Measurements from ENCODE around the gene CD47. TPM values are rescaled to one million over a fixed set of nuclear protein-coding genes. Genes with fewer than 3 reads are reported as not detected.

CD47 gene
- total RNA-seq, 1 experiment from 2014 or later: 76.9 TPM

DNA sequence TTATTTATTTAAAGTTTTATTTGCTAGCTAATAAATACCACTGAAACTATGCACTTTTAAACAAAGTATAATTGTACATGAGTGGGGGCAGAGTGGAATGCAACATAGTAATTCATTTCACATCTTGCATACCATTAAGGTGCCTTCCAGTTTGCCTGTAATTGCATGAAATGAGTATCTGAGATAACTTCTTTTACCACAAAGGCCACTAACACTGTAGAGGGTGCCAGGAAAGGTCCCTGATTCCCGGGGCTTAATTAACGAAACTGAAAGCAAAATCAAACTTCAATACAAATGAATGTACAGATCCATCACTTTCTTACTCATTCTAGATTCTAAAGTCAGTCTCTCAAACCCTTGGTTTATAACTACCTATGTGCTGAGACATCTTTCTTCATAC is 2.1 kb downstream of the CD47 start:
- CTCF ChIA-PET: interaction anchor here (0.5 kb wide), 1 partner anchor 14 kb away, joined by 6 read pairs; no protein-coding TSS in a partner anchor
- Histone ChIP-seq H3K9me3 (ENCODE audit: insufficient read depth, low read depth) (no peaks in the 10 kb centered on the region), H3K4me3 (peak overlapping the region; percentile 93), H3K4me2 (peak overlapping the region; percentile 96), H3K79me2 (ENCODE audit: low read depth) (peaks cover 34% of the 10 kb centered on the region), H2AFZ (peak overlapping the region; percentile 13), H3F3A (ENCODE audit: insufficient read depth, low read depth) (peaks cover 10% of the 10 kb centered on the region), H4K20me1 (ENCODE audit: insufficient read depth) (no peaks in the 10 kb centered on the region), H3K4me1 (replicated peaks; ENCODE audit: insufficient read depth) (peaks cover 32% of the 10 kb centered on the region), H3K9me2 (ENCODE audit: insufficient read depth) (no peaks in the 10 kb centered on the region; the same call in 1 of the 2 replicates), H3K27me3 (ENCODE audit: insufficient read depth, low read depth) (no peaks in the 10 kb centered on the region), H3K36me3 (ENCODE audit: low read depth) (no peaks in the 10 kb centered on the region), H3K27ac (no peak overlapping the region)
- no peak for DNase-seq
- BruUV-seq (replicated peaks): no TSS peak
- intact Hi-C loops (cut with micrococcal nuclease; ENCODE audit: unreplicated experiment): loop anchor here (2.0 kb wide), 1 partner anchor 36 kb away; no protein-coding TSS in a partner anchor
- TF ChIP-seq, protein P1, sequence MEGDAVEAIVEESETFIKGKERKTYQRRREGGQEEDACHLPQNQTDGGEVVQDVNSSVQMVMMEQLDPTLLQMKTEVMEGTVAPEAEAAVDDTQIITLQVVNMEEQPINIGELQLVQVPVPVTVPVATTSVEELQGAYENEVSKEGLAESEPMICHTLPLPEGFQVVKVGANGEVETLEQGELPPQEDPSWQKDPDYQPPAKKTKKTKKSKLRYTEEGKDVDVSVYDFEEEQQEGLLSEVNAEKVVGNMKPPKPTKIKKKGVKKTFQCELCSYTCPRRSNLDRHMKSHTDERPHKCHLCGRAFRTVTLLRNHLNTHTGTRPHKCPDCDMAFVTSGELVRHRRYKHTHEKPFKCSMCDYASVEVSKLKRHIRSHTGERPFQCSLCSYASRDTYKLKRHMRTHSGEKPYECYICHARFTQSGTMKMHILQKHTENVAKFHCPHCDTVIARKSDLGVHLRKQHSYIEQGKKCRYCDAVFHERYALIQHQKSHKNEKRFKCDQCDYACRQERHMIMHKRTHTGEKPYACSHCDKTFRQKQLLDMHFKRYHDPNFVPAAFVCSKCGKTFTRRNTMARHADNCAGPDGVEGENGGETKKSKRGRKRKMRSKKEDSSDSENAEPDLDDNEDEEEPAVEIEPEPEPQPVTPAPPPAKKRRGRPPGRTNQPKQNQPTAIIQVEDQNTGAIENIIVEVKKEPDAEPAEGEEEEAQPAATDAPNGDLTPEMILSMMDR (conservative IDR thresholded peaks at IDR 0.05): no peak
- TF ChIP-seq EZH2 (IDR thresholded peaks at IDR 0.05; ENCODE audit: low read depth): no peak
- POLR2A ChIA-PET (ENCODE audit: unreplicated experiment): interaction anchor here (0.7 kb wide), 1 partner anchor 9 kb away, joined by 3 read pairs; no protein-coding TSS in a partner anchor

DNA sequence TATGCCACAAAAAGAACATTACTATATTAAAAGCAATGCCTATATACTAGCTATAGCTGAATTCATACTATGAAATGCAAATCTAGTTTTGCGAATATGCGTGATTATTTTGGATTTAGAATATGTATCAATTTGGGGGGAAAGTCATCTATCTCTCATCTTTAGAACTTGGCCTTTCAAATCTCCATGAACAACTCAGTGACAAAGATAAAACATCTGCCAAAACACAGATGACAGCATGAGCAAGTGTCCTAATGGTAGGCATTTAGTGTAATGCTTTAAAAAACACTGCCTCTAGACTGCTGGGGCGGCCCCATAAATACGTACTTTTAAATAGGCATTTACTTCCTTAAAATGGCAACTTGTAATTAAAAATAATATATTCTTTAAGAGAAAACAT is 2.7 kb downstream of the CD47 start:
- Histone ChIP-seq H3F3A (ENCODE audit: insufficient read depth, low read depth) (peaks cover 10% of the 10 kb centered on the region), H2AFZ (no peak overlapping the region), H4K20me1 (ENCODE audit: insufficient read depth) (no peaks in the 10 kb centered on the region), H3K27me3 (ENCODE audit: insufficient read depth, low read depth) (no peaks in the 10 kb centered on the region), H3K9me3 (ENCODE audit: insufficient read depth, low read depth) (no peaks in the 10 kb centered on the region), H3K79me2 (ENCODE audit: low read depth) (peaks cover 34% of the 10 kb centered on the region), H3K4me1 (replicated peaks; ENCODE audit: insufficient read depth) (peaks cover 32% of the 10 kb centered on the region), H3K4me3 (0 out of 2 replicates have a peak overlapping the region, but pooled peaks have one; percentile 93), H3K9me2 (ENCODE audit: insufficient read depth) (no peaks in the 10 kb centered on the region; the same call in 1 of the 2 replicates), H3K4me2 (peak overlapping the region; percentile 96), H3K36me3 (ENCODE audit: low read depth) (no peaks in the 10 kb centered on the region), H3K27ac (no peak overlapping the region)
- no peak for TF ChIP-seq EZH2 (IDR thresholded peaks at IDR 0.05; ENCODE audit: low read depth)
- TF ChIP-seq, protein P1 (conservative IDR thresholded peaks at IDR 0.05): no peak
- POLR2A ChIA-PET (ENCODE audit: unreplicated experiment): no interaction called here
- intact Hi-C loops (cut with micrococcal nuclease; ENCODE audit: unreplicated experiment): loop anchor here (2.0 kb wide), 1 partner anchor 35 kb away; no protein-coding TSS in a partner anchor
- no peak for DNase-seq
- CTCF ChIA-PET: no interaction called here
- no TSS peak for BruUV-seq (replicated peaks)

DNA sequence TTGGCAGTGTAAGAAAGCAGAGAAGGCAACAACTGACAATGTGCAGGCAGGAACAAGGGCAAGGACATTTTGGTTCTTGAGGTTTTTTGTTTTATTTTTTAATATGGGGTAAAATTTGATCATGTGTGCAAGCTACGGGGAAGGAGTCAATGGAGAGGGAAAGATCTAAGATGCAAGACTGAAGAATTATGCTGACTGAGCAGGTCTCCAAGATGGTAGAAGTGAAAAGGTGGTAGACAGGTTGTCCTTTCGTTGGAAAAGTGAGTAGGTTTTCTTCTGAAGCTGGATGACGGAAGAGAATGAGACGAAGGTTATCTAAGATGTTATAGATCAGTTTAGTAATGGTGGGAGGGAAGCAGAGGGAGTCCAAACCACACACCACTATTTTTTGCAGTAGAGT is 4.2 kb downstream of the CD47 start:
- Histone ChIP-seq H3K79me2 (ENCODE audit: low read depth) (peaks cover 34% of the 10 kb centered on the region), H3K9me3 (ENCODE audit: insufficient read depth, low read depth) (no peaks in the 10 kb centered on the region), H3K4me3 (no peak overlapping the region), H3K27ac (no peak overlapping the region), H3K27me3 (ENCODE audit: insufficient read depth, low read depth) (no peaks in the 10 kb centered on the region), H2AFZ (no peak overlapping the region), H3K9me2 (ENCODE audit: insufficient read depth) (no peaks in the 10 kb centered on the region; the same call in 1 of the 2 replicates), H3K4me2 (no peak overlapping the region), H3K4me1 (replicated peaks; ENCODE audit: insufficient read depth) (peaks cover 31% of the 10 kb centered on the region), H3F3A (ENCODE audit: insufficient read depth, low read depth) (peaks cover 5% of the 10 kb centered on the region), H3K36me3 (ENCODE audit: low read depth) (no peaks in the 10 kb centered on the region), H4K20me1 (ENCODE audit: insufficient read depth) (no peaks in the 10 kb centered on the region)
- no peak for TF ChIP-seq EZH2 (IDR thresholded peaks at IDR 0.05; ENCODE audit: low read depth)
- TF ChIP-seq, protein P1 (conservative IDR thresholded peaks at IDR 0.05): no peak
- intact Hi-C loops (cut with micrococcal nuclease; ENCODE audit: unreplicated experiment): no loop called here
- ChIA-PET CTCF (no interaction called here), POLR2A (ENCODE audit: unreplicated experiment) (interaction anchor here (0.6 kb wide), 2 partner anchors 97 to 460 kb away, joined by 4 to 6 read pairs; no protein-coding TSS in a partner anchor)
- no TSS peak for BruUV-seq (replicated peaks)
- DNase-seq: no peak
